Measurements from ENCODE around the gene SPRYD3.
A peak's percentile ranks its signal among the peaks of the same experiment; 100 is the strongest.

The SPRYD3 gene

GRCh38 chr12:53044896-53045695, 34.1 kb downstream of the SPRYD3 start:
- no peak for TF ChIP-seq CTCF (IDR thresholded peaks at IDR 0.05)

- TF ChIP-seq CTCF (IDR thresholded peaks at IDR 0.05) = no peak
These were observed 35.1 kb downstream of the SPRYD3 start for GRCh38 chr12:53044052-53044581.

GRCh38 chr12:53042607-53043454, 36.4 kb downstream of the SPRYD3 start:
- TF ChIP-seq CTCF (IDR thresholded peaks at IDR 0.05) = no peak

GRCh38 chr12:53039851-53040250, 39.3 kb downstream of the SPRYD3 start:
- TF ChIP-seq CTCF (IDR thresholded peaks at IDR 0.05) = no peak

GRCh38 chr12:53036802-53037201, 42.4 kb downstream of the SPRYD3 start:
- no peak for TF ChIP-seq CTCF (IDR thresholded peaks at IDR 0.05)

GRCh38 chr12:53034459-53034858, 44.7 kb downstream of the SPRYD3 start:
- no peak for TF ChIP-seq CTCF (IDR thresholded peaks at IDR 0.05)

GRCh38 chr12:53031616-53032015, 47.6 kb downstream of the SPRYD3 start:
- peak; percentile 17; the same call in 1 of the 2 replicates for TF ChIP-seq CTCF (IDR thresholded peaks at IDR 0.05)
